Activated B cell treated with CpG ODN at 0.5 μM for 24 hours (primary cell): ENCODE data around the gene MAP1B. TPM values are rescaled to one million over a fixed set of nuclear protein-coding genes. Genes with fewer than 3 reads are reported as not detected.

Experiments
- ATAC-seq: fragments of 200-7000 bp; cut with Tn5 transposase; one replicate; pipeline ENCODE4 v1.10.0; 2021; ENCODE audit warnings: low read depth, mild to moderate bottlenecking, moderate library complexity
- CTCF ChIA-PET: fragments of 350-600 bp; sonication (Branson Sonifier 250); formaldehyde crosslinking; loops from one replicate; lab custom pipeline; 2021; ENCODE audit warnings: antibody characterized with exemption; lab: Charles Lee
- POLR2A ChIA-PET: fragments of 350-600 bp; sonication (Branson Sonifier 250); formaldehyde crosslinking; loops from one replicate; lab custom pipeline; 2021; ENCODE audit warnings: antibody characterized with exemption; lab: Charles Lee
- DNase-seq: peaks from one replicate; pipeline ENCODE4 v3.0.0; 2022
- H3K27ac Mint-ChIP-seq: one replicate; pipeline ENCODE4 v1.8.0; 2020; ENCODE audit warnings: mixed read lengths
- H3K27me3 Mint-ChIP-seq: one replicate; pipeline ENCODE4 v1.8.0; 2021; ENCODE audit warnings: mixed read lengths
- H3K36me3 Mint-ChIP-seq: one replicate; pipeline ENCODE4 v1.8.0; 2021; ENCODE audit warnings: low read depth, mixed read lengths
- H3K4me1 Mint-ChIP-seq: one replicate; pipeline ENCODE4 v1.8.0; 2021; ENCODE audit warnings: mixed read lengths
- H3K4me3 Mint-ChIP-seq: one replicate; pipeline ENCODE4 v1.8.0; 2020; ENCODE audit warnings: mild to moderate bottlenecking, mixed read lengths
- H3K9me3 Mint-ChIP-seq: one replicate; pipeline ENCODE4 v1.8.0; 2020; ENCODE audit warnings: mixed read lengths
- CTCF ChIP-seq: fragments of 200-600 bp; IDR thresholded peaks from one replicate; pipeline ENCODE4 v1.8.0; 2022; ENCODE audit warnings: antibody characterized with exemption, mild to moderate bottlenecking
- intact Hi-C: fragments of 100-400 bp; cut with micrococcal nuclease; formaldehyde crosslinking; loops from one replicate; pipeline ENCODE4 v1.15.1; 2024
- total RNA-seq: library from RNA; stranded (reverse); gene quantifications from 2 replicates; pipeline ENCODE4 v1.2.3, GENCODE V29; 2022

The MAP1B gene
- total RNA-seq, 1 donor from 2014 or later = 0.09 TPM

DNA sequence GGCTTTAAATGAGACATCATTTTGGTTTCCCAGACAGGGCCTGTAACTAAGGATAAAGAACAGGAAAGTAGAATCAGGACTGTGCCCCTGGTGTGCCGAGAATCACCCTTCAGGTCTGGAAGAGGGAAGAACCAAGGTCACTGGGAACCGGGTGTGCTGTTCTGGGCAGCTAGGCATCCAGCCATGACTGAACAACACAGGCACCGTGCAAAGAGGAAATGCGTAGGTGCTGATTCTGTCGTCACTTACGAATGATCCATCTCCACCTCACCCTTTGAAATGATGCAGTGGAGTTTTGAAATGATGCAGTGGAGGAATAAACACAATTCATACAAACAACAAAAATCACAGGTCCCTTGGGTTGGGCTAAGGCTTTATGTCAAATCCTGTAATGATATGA is 64.4 kb downstream of the MAP1B start:
- no peak overlapping the region for H3K27ac Mint-ChIP-seq
- ATAC-seq (peak; percentile 61), DNase-seq (no peak)
- peaks cover 26% of the 10 kb centered on the region for H3K27me3 Mint-ChIP-seq
- intact Hi-C loops = no loop called here
- no peak for TF ChIP-seq CTCF
- H3K9me3 Mint-ChIP-seq = no peaks in the 10 kb centered on the region
- CTCF ChIA-PET = no interaction called here
- H3K36me3 Mint-ChIP-seq = no peaks in the 10 kb centered on the region
- POLR2A ChIA-PET = no interaction called here
- H3K4me3 Mint-ChIP-seq = no peak overlapping the region
- H3K4me1 Mint-ChIP-seq = peaks cover 4% of the 10 kb centered on the region

- H3K4me1 Mint-ChIP-seq = peaks cover 4% of the 10 kb centered on the region
- POLR2A ChIA-PET = no interaction called here
- ATAC-seq (no peak), DNase-seq (no peak)
- H3K27me3 Mint-ChIP-seq = peaks cover 18% of the 10 kb centered on the region
- CTCF ChIA-PET = interaction anchor here (0.6 kb wide), 1 partner anchor 143 kb away, joined by 3 read pairs; no protein-coding TSS in a partner anchor
- no peak overlapping the region for H3K4me3 Mint-ChIP-seq
- no peak for TF ChIP-seq CTCF
- H3K9me3 Mint-ChIP-seq = no peaks in the 10 kb centered on the region
- no peaks in the 10 kb centered on the region for H3K36me3 Mint-ChIP-seq
- no peak overlapping the region for H3K27ac Mint-ChIP-seq
- intact Hi-C loops = no loop called here
Measured at GRCh38 chr5:72172786-72173185, 65.5 kb downstream of the MAP1B start.

DNA sequence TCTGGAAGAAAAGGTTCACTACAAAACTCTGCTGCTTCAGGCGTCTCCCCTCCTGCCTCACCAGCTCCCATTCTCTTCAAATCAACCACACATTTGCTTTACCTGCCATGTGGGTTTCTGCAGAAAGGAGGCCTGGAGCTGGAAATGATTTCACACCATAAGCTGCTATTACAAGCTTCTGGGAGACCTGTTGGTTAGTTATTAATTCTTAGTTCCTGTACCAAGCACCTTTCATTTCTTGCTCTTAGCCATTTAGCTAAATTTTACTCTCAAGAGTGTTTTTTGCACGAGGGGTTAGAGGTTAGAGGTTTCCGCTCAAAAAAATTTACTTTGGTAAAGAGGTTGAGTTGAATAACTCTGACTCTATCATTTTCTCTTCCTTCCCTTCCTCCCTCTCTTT is 70.3 kb downstream of the MAP1B start:
- no peaks in the 10 kb centered on the region for H3K36me3 Mint-ChIP-seq
- H3K4me1 Mint-ChIP-seq = no peaks in the 10 kb centered on the region
- no peaks in the 10 kb centered on the region for H3K9me3 Mint-ChIP-seq
- CTCF ChIA-PET = no interaction called here
- POLR2A ChIA-PET = no interaction called here
- H3K27me3 Mint-ChIP-seq = peaks cover 17% of the 10 kb centered on the region
- H3K4me3 Mint-ChIP-seq = no peak overlapping the region
- ATAC-seq (no peak), DNase-seq (no peak)
- intact Hi-C loops = no loop called here
- H3K27ac Mint-ChIP-seq = no peak overlapping the region
- no peak for TF ChIP-seq CTCF

GRCh38 chr5:72179028-72179815 is 71.9 kb downstream of the MAP1B start:
- no peak for TF ChIP-seq CTCF
- Mint-ChIP-seq H3K36me3 (no peaks in the 10 kb centered on the region), H3K27me3 (peaks cover 20% of the 10 kb centered on the region), H3K4me3 (no peak overlapping the region), H3K9me3 (no peaks in the 10 kb centered on the region), H3K4me1 (no peaks in the 10 kb centered on the region), H3K27ac (no peak overlapping the region)
- POLR2A ChIA-PET = no interaction called here
- no peak for ATAC-seq
- intact Hi-C loops = no loop called here
- DNase-seq = no peak
- CTCF ChIA-PET = no interaction called here

DNA sequence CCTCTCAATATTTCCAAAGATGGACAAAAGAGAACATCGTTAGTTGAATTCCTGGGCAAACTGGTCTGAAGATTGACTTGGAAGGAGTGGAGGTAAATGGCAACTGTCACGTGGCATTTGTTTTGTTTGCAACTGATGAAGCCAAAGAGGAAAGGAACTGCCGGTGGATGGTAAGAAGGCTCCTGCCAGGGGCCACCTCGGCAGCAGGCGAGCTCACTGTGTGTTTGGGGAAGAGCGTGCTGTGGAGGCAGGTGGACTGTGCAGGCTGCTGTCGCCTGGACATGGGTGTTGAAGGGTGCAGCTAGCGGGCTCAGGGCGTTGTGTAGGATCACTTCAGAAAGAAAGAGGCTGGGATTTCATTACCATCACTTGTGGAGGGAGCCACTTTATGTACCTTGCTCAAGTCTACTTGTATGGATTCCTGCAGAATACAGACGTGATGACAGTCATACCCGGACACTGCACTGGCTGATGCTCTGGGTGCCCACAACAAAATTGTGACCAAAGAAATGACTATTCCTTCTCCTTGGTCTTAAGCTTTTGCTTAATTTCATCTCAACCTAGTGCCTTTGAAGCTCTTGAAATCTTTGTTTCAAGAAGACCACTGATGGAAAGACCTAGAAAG is 72.7 kb downstream of the MAP1B start:
- Mint-ChIP-seq H3K27me3 (peaks cover 20% of the 10 kb centered on the region), H3K4me1 (no peaks in the 10 kb centered on the region), H3K27ac (no peak overlapping the region), H3K9me3 (no peaks in the 10 kb centered on the region), H3K36me3 (no peaks in the 10 kb centered on the region), H3K4me3 (no peak overlapping the region)
- ChIA-PET CTCF (no interaction called here), POLR2A (no interaction called here)
- DNase-seq (no peak), ATAC-seq (no peak)
- intact Hi-C loops = no loop called here
- TF ChIP-seq CTCF = no peak
